Loucy (cell line): ENCODE data around the gene UPK3A.
"Not testable (repeated sequence)": the region's sequence is repeated elsewhere in the genome, so short reads cannot be mapped to it uniquely, and the experiment has no call there.

Experiments
- H2AFZ ChIP-seq: fragments of 200-600 bp; sonication (generic); 2 replicates; pipeline ENCODE4 v1.6.0; 2016; ENCODE audit warnings: antibody characterized with exemption, mild to moderate bottlenecking, low read length, moderate library complexity
- H3F3A ChIP-seq: fragments of 200-600 bp; 2 replicates; pipeline ENCODE4 v1.6.0; 2016; ENCODE audit warnings: antibody characterized with exemption, low read depth, mild to moderate bottlenecking
- H3K27me3 ChIP-seq: fragments of 200-600 bp; sonication (generic); 2 replicates; pipeline ENCODE4 v1.6.1; 2014; ENCODE audit warnings: low read length, mild to moderate bottlenecking; ENCODE audit not compliant: insufficient read depth, poor library complexity, severe bottlenecking
- H3K36me3 ChIP-seq: fragments of 200-600 bp; sonication (generic); 2 replicates; pipeline ENCODE4 v1.6.1; 2016; ENCODE audit warnings: low read length; ENCODE audit not compliant: insufficient read depth
- H3K4me1 ChIP-seq: fragments of 200-600 bp; sonication (generic); 2 replicates; pipeline ENCODE4 v1.5.1; 2014; ENCODE audit warnings: low read length, mild to moderate bottlenecking; ENCODE audit not compliant: insufficient read depth, poor library complexity, severe bottlenecking
- H3K4me2 ChIP-seq: fragments of 200-600 bp; sonication (generic); 2 replicates; pipeline ENCODE4 v1.6.0; 2014; ENCODE audit warnings: antibody characterized with exemption, low read length, low read depth, mild to moderate bottlenecking; ENCODE audit not compliant: poor library complexity, severe bottlenecking
- H3K4me3 ChIP-seq: fragments of 200-600 bp; sonication (generic); 2 replicates; pipeline ENCODE4 v1.5.1; 2014; ENCODE audit warnings: low read length, mild to moderate bottlenecking, mixed read lengths; ENCODE audit not compliant: poor library complexity, severe bottlenecking
- H3K79me2 ChIP-seq: fragments of 200-600 bp; sonication (generic); 2 replicates; pipeline ENCODE4 v1.6.1; 2014; ENCODE audit warnings: low read length; ENCODE audit not compliant: insufficient read depth
- H3K9ac ChIP-seq: fragments of 200-600 bp; sonication (generic); 2 replicates; pipeline ENCODE4 v1.6.0; 2014; ENCODE audit warnings: mild to moderate bottlenecking, low read depth, low read length, moderate library complexity; ENCODE audit not compliant: poor library complexity, severe bottlenecking
- H3K9me2 ChIP-seq: fragments of 200-600 bp; sonication (generic); replicated peaks from 2 replicates; pipeline ENCODE4 v1.6.1; 2016; ENCODE audit warnings: low read depth, low read length, mixed read lengths
- H3K9me3 ChIP-seq: fragments of 200-600 bp; sonication (generic); 2 replicates; pipeline ENCODE4 v1.6.1; 2014; ENCODE audit warnings: mild to moderate bottlenecking, antibody characterized with exemption, low read length, low read depth; ENCODE audit not compliant: insufficient read depth
- H4K20me1 ChIP-seq: fragments of 200-600 bp; sonication (generic); 2 replicates; pipeline ENCODE4 v1.6.0; 2014; ENCODE audit warnings: antibody characterized with exemption, low read length, mild to moderate bottlenecking; ENCODE audit not compliant: insufficient read depth, poor library complexity, severe bottlenecking
- EZH2phosphoT487 ChIP-seq: fragments of 200-600 bp; IDR thresholded peaks from 2 replicates; pipeline ENCODE4 v1.6.1; 2018; ENCODE audit warnings: antibody characterized with exemption, mild to moderate bottlenecking, moderate library complexity, borderline replicate concordance
- TF ChIP-seq, protein P1 (sequence below): fragments of 200-600 bp; sonication (generic); conservative IDR thresholded peaks from 2 replicates; pipeline ENCODE4 v1.5.1; 2014; ENCODE audit warnings: mild to moderate bottlenecking, antibody characterized with exemption, low read length

The UPK3A gene

DNA sequence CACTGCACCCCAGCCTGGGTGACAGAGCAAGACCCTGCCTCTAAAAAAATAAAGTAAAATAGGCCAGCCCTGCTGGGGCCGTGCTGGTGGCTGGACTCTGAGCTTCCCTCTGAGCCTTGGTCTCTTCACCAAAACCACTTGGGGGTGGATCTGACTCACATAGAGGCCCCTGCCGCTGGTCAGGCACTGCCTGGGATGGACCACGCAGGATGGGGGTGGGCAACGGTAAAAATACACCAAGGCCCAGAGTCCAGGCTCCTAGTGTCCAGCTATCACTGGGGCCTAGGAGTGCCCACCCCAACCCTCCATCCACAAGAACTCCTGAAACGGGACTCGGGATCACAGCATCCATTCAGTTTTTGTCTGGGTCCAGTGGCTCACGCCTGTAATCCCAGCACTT is 12.3 kb upstream of the UPK3A start:
- Histone ChIP-seq H3K4me1 (peaks cover 8% of the 10 kb centered on the region), H3K9ac (no peak overlapping the region)

DNA sequence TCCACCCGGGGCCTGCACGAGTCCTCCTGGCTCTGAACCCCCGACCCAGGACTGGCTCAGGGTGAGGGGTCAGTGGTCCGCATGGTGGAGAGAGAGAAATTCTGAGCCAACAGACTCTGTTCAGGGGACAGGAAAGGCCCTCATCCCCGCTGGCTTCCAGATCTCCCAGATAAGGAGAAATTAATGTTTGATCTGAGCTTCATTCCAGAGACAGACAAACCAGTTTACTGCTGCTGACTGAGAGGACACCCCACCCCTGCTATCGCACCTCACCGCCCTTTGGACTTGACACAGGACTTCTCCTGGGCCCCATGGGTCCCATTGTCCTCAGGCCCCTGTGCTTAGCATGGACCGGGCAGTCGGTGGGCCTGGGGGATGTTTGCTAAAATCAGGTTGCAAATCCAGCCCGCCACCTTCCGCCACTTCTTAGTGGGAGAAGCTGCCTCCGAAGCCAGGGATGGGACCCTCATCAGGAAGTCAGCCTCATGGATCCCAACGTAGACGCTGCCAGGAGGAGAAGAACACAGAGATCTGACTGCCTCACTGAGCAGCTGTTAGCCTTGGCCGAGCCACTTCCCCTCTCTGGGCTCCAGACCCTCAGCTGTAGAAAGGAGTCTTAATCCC is 11.2 kb upstream of the UPK3A start:
- no peak overlapping the region for H3K9ac ChIP-seq
- H3K79me2 ChIP-seq, result no peaks in the 10 kb centered on the region
- H3F3A ChIP-seq, result no peaks in the 10 kb centered on the region
- TF ChIP-seq EZH2phosphoT487, result no peak
- TF ChIP-seq, protein P1, sequence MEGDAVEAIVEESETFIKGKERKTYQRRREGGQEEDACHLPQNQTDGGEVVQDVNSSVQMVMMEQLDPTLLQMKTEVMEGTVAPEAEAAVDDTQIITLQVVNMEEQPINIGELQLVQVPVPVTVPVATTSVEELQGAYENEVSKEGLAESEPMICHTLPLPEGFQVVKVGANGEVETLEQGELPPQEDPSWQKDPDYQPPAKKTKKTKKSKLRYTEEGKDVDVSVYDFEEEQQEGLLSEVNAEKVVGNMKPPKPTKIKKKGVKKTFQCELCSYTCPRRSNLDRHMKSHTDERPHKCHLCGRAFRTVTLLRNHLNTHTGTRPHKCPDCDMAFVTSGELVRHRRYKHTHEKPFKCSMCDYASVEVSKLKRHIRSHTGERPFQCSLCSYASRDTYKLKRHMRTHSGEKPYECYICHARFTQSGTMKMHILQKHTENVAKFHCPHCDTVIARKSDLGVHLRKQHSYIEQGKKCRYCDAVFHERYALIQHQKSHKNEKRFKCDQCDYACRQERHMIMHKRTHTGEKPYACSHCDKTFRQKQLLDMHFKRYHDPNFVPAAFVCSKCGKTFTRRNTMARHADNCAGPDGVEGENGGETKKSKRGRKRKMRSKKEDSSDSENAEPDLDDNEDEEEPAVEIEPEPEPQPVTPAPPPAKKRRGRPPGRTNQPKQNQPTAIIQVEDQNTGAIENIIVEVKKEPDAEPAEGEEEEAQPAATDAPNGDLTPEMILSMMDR, result no peak
- H3K4me2 ChIP-seq, result no peak overlapping the region
- no peaks in the 10 kb centered on the region for H4K20me1 ChIP-seq
- H2AFZ ChIP-seq, result no peak overlapping the region
- no peaks in the 10 kb centered on the region for H3K36me3 ChIP-seq
- no peaks in the 10 kb centered on the region for H3K9me3 ChIP-seq
- H3K27me3 ChIP-seq, result no peaks in the 10 kb centered on the region
- no peaks in the 10 kb centered on the region for H3K9me2 ChIP-seq
- no peak overlapping the region for H3K4me3 ChIP-seq
- H3K4me1 ChIP-seq, result peaks cover 8% of the 10 kb centered on the region

More for the DNA sequence above, 12.3 kb upstream of the UPK3A start:
- H3K79me2 ChIP-seq, result no peaks in the 10 kb centered on the region
- H3K4me3 ChIP-seq, result no peak overlapping the region
- TF ChIP-seq, protein P1, result no peak
- no peak for TF ChIP-seq EZH2phosphoT487
- no peaks in the 10 kb centered on the region for H4K20me1 ChIP-seq
- no peaks in the 10 kb centered on the region for H3K27me3 ChIP-seq
- no peaks in the 10 kb centered on the region for H3K9me3 ChIP-seq
- H2AFZ ChIP-seq, result no peak overlapping the region
- no peaks in the 10 kb centered on the region for H3F3A ChIP-seq
- H3K9me2 ChIP-seq, result no peaks in the 10 kb centered on the region
- H3K36me3 ChIP-seq, result no peaks in the 10 kb centered on the region
- H3K4me2 ChIP-seq, result no peak overlapping the region

DNA sequence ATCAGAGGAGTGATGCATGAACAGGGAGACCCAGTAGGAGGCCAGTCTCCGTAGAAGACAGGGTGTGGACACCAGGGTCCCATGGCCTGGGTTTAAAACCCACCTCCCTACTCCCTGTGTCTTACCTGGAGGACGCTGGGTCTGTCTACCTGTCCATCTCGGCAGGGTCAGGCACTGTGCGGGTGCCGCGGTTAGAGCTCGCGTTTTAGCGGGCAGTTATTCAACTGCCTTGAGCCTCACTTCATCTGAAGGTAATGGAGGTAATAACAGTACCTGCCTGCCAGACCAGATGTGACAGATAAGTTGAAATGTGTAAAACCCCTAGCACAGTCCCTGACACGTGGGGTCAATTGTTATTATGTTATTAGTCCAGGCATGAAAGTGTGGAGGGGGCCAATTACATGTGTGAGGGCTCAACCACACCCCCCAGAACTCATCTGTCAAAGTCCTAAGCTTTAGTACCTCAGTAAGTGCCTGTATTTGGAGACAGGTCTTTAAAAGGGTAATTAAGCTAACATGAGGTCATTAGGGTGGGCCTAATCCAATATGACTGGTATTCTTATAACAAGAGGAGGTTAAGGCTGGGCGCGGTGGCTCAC is 8.1 kb upstream of the UPK3A start:
- Histone ChIP-seq H3K9me3 (no peaks in the 10 kb centered on the region), H3K36me3 (no peaks in the 10 kb centered on the region), H3K9me2 (no peaks in the 10 kb centered on the region), H3K4me3 (no peak overlapping the region), H3F3A (no peaks in the 10 kb centered on the region), H3K27me3 (no peaks in the 10 kb centered on the region), H3K79me2 (no peaks in the 10 kb centered on the region), H3K4me2 (no peak overlapping the region), H3K4me1 (no peaks in the 10 kb centered on the region), H3K9ac (no peak overlapping the region), H2AFZ (no peak overlapping the region), H4K20me1 (no peaks in the 10 kb centered on the region)
- TF ChIP-seq EZH2phosphoT487, result no peak
- TF ChIP-seq, protein P1, result no peak

DNA sequence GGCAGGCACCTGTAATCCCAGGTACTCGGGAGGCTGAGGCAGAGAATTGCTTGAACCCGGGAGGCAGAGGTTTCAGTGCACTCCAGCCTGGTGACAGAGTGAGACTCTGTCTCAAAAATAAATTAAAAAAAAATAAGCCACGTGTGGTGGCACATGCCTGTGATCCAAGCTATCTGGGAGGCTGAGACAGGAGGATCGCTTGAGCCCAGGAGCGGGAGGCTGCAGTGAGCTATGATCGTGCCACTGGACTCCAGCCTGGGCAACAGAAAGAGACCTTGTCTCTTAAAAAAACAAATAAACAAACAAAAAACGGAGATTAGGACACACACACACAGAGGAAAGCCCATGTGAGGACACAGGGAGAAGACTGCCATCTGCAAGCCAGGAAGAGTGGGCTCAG is 7.0 kb upstream of the UPK3A start:
- not testable (repeated sequence) for H3K4me3 ChIP-seq, H4K20me1 ChIP-seq, H3K4me2 ChIP-seq, H3F3A ChIP-seq, H3K27me3 ChIP-seq, H3K9ac ChIP-seq, H2AFZ ChIP-seq, H3K36me3 ChIP-seq, H3K79me2 ChIP-seq, H3K9me2 ChIP-seq, H3K9me3 ChIP-seq, H3K4me1 ChIP-seq
